Measurements from ENCODE around the gene ZNF710.

ZNF710 gene

GRCh38 chr15:90101130-90101968, 100.2 kb downstream of the ZNF710 start:
- no peaks in the 10 kb centered on the region for H3K27me3 ChIP-seq (ENCODE audit: insufficient read depth, low read length, poor library complexity)
- peaks cover 15% of the 10 kb centered on the region for H3K36me3 ChIP-seq (ENCODE audit: insufficient read depth, low read length)
- H3K4me3 ChIP-seq (ENCODE audit: low read depth in 1 of 2, low read length in 2 of 2), result peak overlapping the region; percentile 66 to 72
- peaks cover 57% of the 10 kb centered on the region for H3K4me1 ChIP-seq (ENCODE audit: insufficient read depth, low read length)
- H3K9me3 ChIP-seq (ENCODE audit: insufficient read depth, low read length, severe bottlenecking), result no peaks in the 10 kb centered on the region
- H3K79me2 ChIP-seq (ENCODE audit: insufficient read depth, low read length), result peaks cover 61% of the 10 kb centered on the region
- DNase-seq (peak; percentile 60), ATAC-seq (ENCODE audit: insufficient read depth, low read depth) (peak; percentile 33; the same call in 2 of the 3 replicates)
- peak overlapping the region; percentile 97 for H3K4me2 ChIP-seq (ENCODE audit: insufficient read depth, low read length)
- TF ChIP-seq CTCF (IDR thresholded peaks at IDR 0.05; ENCODE audit: borderline replicate concordance, extremely low read depth, low read length, poor library complexity, severe bottlenecking) (no peak), EZH2 (IDR thresholded peaks at IDR 0.05; ENCODE audit: borderline replicate concordance, low read depth, low read length, severe bottlenecking) (no peak)
- H2AFZ ChIP-seq (ENCODE audit: low read depth, low read length), result peak overlapping the region; percentile 90
- peak overlapping the region; percentile 98 for H3K9ac ChIP-seq (ENCODE audit: low read depth, low read length)
- peaks cover 22% of the 10 kb centered on the region for H4K20me1 ChIP-seq (ENCODE audit: insufficient read depth, low read length)
- peak overlapping the region; percentile 83 for H3K27ac ChIP-seq (ENCODE audit: low read length)

DNA sequence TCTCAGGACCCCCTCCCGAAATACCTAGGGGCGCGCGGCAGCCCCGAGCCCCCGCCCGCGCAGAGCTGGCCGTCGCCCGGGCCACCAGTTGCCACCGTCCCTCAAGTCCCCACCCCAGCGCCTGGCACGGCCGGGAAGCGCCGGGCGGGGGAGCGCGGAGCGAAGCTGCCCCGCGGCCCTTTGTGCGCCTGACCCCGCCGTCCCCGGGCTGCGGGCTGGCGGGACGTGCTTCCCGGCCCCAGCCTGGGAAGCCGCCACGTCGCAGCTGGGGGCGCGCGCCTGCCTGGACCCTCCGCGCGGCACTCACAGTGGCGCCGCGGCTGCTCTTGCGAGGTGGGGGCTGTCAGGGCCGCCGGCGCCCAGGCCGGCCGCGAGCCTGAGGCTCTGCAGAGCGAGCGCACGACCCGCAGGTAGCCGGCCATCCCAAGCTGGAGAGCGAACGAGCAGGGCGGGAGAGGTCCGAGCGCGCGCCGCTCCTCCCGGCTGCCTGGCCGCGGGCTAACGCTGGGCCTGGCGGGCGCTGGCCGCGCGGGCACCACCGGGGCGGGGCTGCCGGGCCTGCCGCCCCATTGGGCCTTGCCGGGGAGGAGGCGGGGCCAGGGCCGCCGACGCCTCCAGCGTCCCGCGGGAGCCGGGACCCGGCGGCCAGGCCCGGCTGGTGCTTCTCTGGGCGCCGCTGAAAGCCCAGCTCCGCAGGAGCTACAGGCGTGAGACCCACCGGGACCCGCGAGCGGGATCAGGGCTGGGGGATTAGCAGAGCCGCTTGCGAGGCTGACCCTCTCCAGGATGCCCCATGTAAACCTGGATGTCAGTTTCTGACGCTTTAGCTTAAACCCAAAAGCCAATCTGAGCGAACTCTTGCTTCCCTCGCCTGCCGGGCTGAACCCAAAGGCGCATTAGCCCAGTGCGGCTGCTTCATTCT, 101.1 kb downstream of the ZNF710 start, which contains the start of gene IDH2:
Gene IDH2, minus strand, starts transcription at position 500 of the 922 bp plus-strand sequence. Its CDS starts 78 bp downstream, at position 422.
- H3K4me3 ChIP-seq (ENCODE audit: low read depth in 1 of 2, low read length in 2 of 2), result peak within 1 kb of the TSS; percentile 66 to 72
- peak within 1 kb of the TSS; percentile 90 for H2AFZ ChIP-seq (ENCODE audit: low read depth, low read length)
- peaks cover 22% of the 10 kb centered on the region for H4K20me1 ChIP-seq (ENCODE audit: insufficient read depth, low read length)
- TF ChIP-seq CTCF (IDR thresholded peaks at IDR 0.05; ENCODE audit: borderline replicate concordance, extremely low read depth, low read length, poor library complexity, severe bottlenecking), result no peak
- no peak for TF ChIP-seq EZH2 (IDR thresholded peaks at IDR 0.05; ENCODE audit: borderline replicate concordance, low read depth, low read length, severe bottlenecking)
- H3K9ac ChIP-seq (ENCODE audit: low read depth, low read length), result peak within 1 kb of the TSS; percentile 98
- ATAC-seq (ENCODE audit: insufficient read depth, low read depth) (peak; percentile 80), DNase-seq (peak; percentile 71)
- H3K79me2 ChIP-seq (ENCODE audit: insufficient read depth, low read length), result peaks cover 53% of the 10 kb centered on the region
- H3K9me3 ChIP-seq (ENCODE audit: insufficient read depth, low read length, severe bottlenecking), result no peaks in the 10 kb centered on the region
- H3K27me3 ChIP-seq (ENCODE audit: insufficient read depth, low read length, poor library complexity), result no peaks in the 10 kb centered on the region
- peak within 1 kb of the TSS; percentile 97 for H3K4me2 ChIP-seq (ENCODE audit: insufficient read depth, low read length)
- H3K36me3 ChIP-seq (ENCODE audit: insufficient read depth, low read length), result peaks cover 15% of the 10 kb centered on the region
- H3K4me1 ChIP-seq (ENCODE audit: insufficient read depth, low read length), result peaks cover 52% of the 10 kb centered on the region
- peak within 1 kb of the TSS; percentile 83 for H3K27ac ChIP-seq (ENCODE audit: low read length)

DNA sequence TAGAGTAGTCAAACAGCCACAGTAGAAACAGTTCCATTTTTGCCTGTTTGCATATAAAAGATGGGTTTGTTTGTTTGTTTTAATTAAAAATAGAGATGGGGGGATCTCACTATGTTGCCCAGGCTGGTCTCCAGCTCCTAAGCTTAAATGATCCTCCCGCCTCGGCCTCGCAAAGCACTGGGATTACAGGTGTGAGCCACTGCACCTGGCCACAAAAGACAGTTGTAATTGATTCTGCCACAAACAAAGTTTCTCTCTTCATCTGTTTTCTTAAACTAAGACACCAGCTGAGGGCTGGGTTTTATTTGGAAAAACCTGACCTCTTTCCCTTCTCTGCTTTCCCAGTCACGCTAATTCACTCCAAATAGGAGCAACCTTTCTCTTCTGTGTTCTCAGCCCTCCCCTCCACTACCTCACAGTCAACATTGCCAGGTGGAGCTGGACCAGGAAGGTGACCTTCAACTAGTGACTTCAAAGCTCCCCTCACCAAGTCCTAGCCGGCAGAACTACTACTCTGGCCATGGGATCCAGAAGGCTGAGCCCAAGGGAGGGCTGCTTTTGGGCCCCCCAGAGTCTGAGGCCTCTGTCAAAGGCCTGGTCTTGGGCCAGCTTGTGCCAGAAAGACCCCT, 102.7 kb downstream of the ZNF710 start:
- no peak overlapping the region for H3K4me3 ChIP-seq (ENCODE audit: low read depth in 1 of 2, low read length in 2 of 2)
- ATAC-seq (ENCODE audit: insufficient read depth, low read depth) (no peak), DNase-seq (no peak)
- H3K4me2 ChIP-seq (ENCODE audit: insufficient read depth, low read length), result no peak overlapping the region
- H4K20me1 ChIP-seq (ENCODE audit: insufficient read depth, low read length), result peaks cover 16% of the 10 kb centered on the region
- H2AFZ ChIP-seq (ENCODE audit: low read depth, low read length), result no peak overlapping the region
- H3K27me3 ChIP-seq (ENCODE audit: insufficient read depth, low read length, poor library complexity), result no peaks in the 10 kb centered on the region
- peaks cover 36% of the 10 kb centered on the region for H3K4me1 ChIP-seq (ENCODE audit: insufficient read depth, low read length)
- H3K9me3 ChIP-seq (ENCODE audit: insufficient read depth, low read length, severe bottlenecking), result no peaks in the 10 kb centered on the region
- peaks cover 38% of the 10 kb centered on the region for H3K79me2 ChIP-seq (ENCODE audit: insufficient read depth, low read length)
- H3K9ac ChIP-seq (ENCODE audit: low read depth, low read length), result no peak overlapping the region
- TF ChIP-seq CTCF (IDR thresholded peaks at IDR 0.05; ENCODE audit: borderline replicate concordance, extremely low read depth, low read length, poor library complexity, severe bottlenecking), result no peak
- TF ChIP-seq EZH2 (IDR thresholded peaks at IDR 0.05; ENCODE audit: borderline replicate concordance, low read depth, low read length, severe bottlenecking), result no peak
- H3K36me3 ChIP-seq (ENCODE audit: insufficient read depth, low read length), result peaks cover 12% of the 10 kb centered on the region
- H3K27ac ChIP-seq (ENCODE audit: low read length), result no peak overlapping the region

Measured in DND-41 (cell line).